Measurements from ENCODE around the gene PDCD2. TPM values are rescaled to one million over a fixed set of nuclear protein-coding genes. Genes with fewer than 3 reads are reported as not detected.

Gene PDCD2
- total and polyA plus RNA-seq, 9 donors: 44.2 to 59.4 (median 52.8) TPM

DNA sequence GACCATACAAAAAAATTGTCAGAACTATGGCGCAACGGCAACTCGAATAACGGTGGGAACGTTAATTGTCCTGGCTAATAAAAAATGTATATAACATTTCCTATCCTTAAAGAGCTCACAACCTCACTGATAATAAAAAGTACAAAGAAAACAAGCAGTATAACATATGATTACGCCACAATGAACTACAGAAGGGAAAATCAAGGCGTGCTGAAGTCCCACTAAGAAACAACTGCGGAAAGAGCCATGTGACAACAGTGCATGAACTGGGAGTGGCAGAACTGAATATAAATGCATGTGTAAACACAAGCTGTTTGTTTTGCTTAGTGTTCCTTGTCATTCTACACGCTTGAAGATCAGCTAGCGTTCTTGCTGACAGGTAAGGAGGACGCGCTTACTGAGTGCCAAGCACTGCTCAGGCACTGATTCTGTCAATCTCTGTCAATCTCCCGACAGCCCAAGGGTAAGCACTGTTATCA is 30.9 kb downstream of the PDCD2 start:
- peaks cover 9% of the 10 kb centered on the region for H3K4me1 ChIP-seq (ENCODE audit: control insufficient read depth, insufficient read depth, low read length)
- H3K9me3 ChIP-seq (replicated peaks; ENCODE audit: control insufficient read depth, low read depth, low read length): no peaks in the 10 kb centered on the region
- peak overlapping the region; percentile 89 for H3K27ac ChIP-seq (ENCODE audit: low read length)
- peak overlapping the region; percentile 94 for H3K4me3 ChIP-seq (ENCODE audit: low read length)
- whole genome bisulfite sequencing (ENCODE audit: insufficient coverage): 2% methylated on average over 6 of the region's 13 CpGs
- no peaks in the 10 kb centered on the region for H3K27me3 ChIP-seq (ENCODE audit: control insufficient read depth, insufficient read depth, low read length)
- peak; percentile 86 for DNase-seq
- peaks cover 4% of the 10 kb centered on the region for H3K36me3 ChIP-seq (ENCODE audit: control insufficient read depth, insufficient read depth, low read length)

- Histone ChIP-seq H3K4me3 (ENCODE audit: low read length) (peak within 1 kb of the TSS; percentile 94), H3K27ac (ENCODE audit: low read length) (peak within 1 kb of the TSS; percentile 89), H3K27me3 (ENCODE audit: control insufficient read depth, insufficient read depth, low read length) (no peaks in the 10 kb centered on the region), H3K4me1 (ENCODE audit: control insufficient read depth, insufficient read depth, low read length) (peaks cover 9% of the 10 kb centered on the region), H3K36me3 (ENCODE audit: control insufficient read depth, insufficient read depth, low read length) (peaks cover 2% of the 10 kb centered on the region), H3K9me3 (replicated peaks; ENCODE audit: control insufficient read depth, low read depth, low read length) (no peaks in the 10 kb centered on the region)
- WGBS (ENCODE audit: insufficient coverage): 1% methylated on average over 34 of the region's 41 CpGs
- peak; percentile 99 for DNase-seq
Measured at GRCh38 chr6:170552765-170553533, 31.5 kb downstream of the PDCD2 start, which contains the start of gene PSMB1. PSMB1 (minus strand) TSS chr6:170553307; CDS start chr6:170553242, 65 bp downstream.

- WGBS (ENCODE audit: insufficient coverage): no CpG with 5 or more reads among the region's 2 CpGs
- H3K27ac ChIP-seq (ENCODE audit: low read length): no peak overlapping the region
- no peak for DNase-seq
- no peaks in the 10 kb centered on the region for H3K9me3 ChIP-seq (replicated peaks; ENCODE audit: control insufficient read depth, low read depth, low read length)
- no peaks in the 10 kb centered on the region for H3K4me1 ChIP-seq (ENCODE audit: control insufficient read depth, insufficient read depth, low read length)
- peaks cover 50% of the 10 kb centered on the region for H3K36me3 ChIP-seq (ENCODE audit: control insufficient read depth, insufficient read depth, low read length)
- no peaks in the 10 kb centered on the region for H3K27me3 ChIP-seq (ENCODE audit: control insufficient read depth, insufficient read depth, low read length)
- H3K4me3 ChIP-seq (ENCODE audit: low read length): no peak overlapping the region
Measured at GRCh38 chr6:170545405-170545804, 39.0 kb downstream of the PDCD2 start.

- Histone ChIP-seq H3K4me3 (ENCODE audit: low read length) (no peak overlapping the region), H3K9me3 (replicated peaks; ENCODE audit: control insufficient read depth, low read depth, low read length) (no peaks in the 10 kb centered on the region), H3K36me3 (ENCODE audit: control insufficient read depth, insufficient read depth, low read length) (peaks cover 63% of the 10 kb centered on the region), H3K27me3 (ENCODE audit: control insufficient read depth, insufficient read depth, low read length) (no peaks in the 10 kb centered on the region), H3K27ac (ENCODE audit: low read length) (no peak overlapping the region), H3K4me1 (ENCODE audit: control insufficient read depth, insufficient read depth, low read length) (no peaks in the 10 kb centered on the region)
- no peak for DNase-seq
- WGBS (ENCODE audit: insufficient coverage): 100% methylated on average over 2 of the region's 10 CpGs
Measured at GRCh38 chr6:170542031-170542719, 42.3 kb downstream of the PDCD2 start.

- Histone ChIP-seq H3K4me1 (ENCODE audit: control insufficient read depth, insufficient read depth, low read length) (no peaks in the 10 kb centered on the region), H3K4me3 (ENCODE audit: low read length) (no peak overlapping the region), H3K27ac (ENCODE audit: low read length) (peak overlapping the region; percentile 26), H3K9me3 (replicated peaks; ENCODE audit: control insufficient read depth, low read depth, low read length) (no peaks in the 10 kb centered on the region), H3K27me3 (ENCODE audit: control insufficient read depth, insufficient read depth, low read length) (no peaks in the 10 kb centered on the region), H3K36me3 (ENCODE audit: control insufficient read depth, insufficient read depth, low read length) (peaks cover 62% of the 10 kb centered on the region)
- WGBS (ENCODE audit: insufficient coverage): 90% methylated on average over 2 of the region's 4 CpGs
- peak; percentile 15 for DNase-seq
Measured at GRCh38 chr6:170537329-170537728, 47.1 kb downstream of the PDCD2 start.

DNA sequence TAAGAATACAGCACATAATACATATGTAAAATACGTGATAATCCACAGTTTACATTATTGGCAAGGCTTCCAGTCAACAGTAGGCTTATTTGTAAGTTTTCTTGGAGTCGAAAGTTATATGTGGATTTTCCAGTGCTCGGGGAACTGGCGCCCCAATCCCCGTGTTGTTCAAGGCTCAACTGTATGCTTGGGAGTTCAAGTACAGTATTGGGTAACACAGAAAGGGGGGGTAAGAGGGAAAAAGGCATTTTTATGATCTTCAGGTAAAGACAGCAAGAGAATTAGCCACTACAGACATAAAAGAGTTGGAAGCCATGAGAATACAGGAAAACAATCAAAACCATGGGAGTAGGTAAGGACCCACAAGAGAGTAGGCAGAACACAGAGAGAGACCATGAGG is 47.8 kb downstream of the PDCD2 start:
- H3K36me3 ChIP-seq (ENCODE audit: control insufficient read depth, insufficient read depth, low read length): peaks cover 60% of the 10 kb centered on the region
- no peaks in the 10 kb centered on the region for H3K27me3 ChIP-seq (ENCODE audit: control insufficient read depth, insufficient read depth, low read length)
- no peak for DNase-seq
- H3K27ac ChIP-seq (ENCODE audit: low read length): no peak overlapping the region
- no peaks in the 10 kb centered on the region for H3K4me1 ChIP-seq (ENCODE audit: control insufficient read depth, insufficient read depth, low read length)
- H3K4me3 ChIP-seq (ENCODE audit: low read length): no peak overlapping the region
- no peaks in the 10 kb centered on the region for H3K9me3 ChIP-seq (replicated peaks; ENCODE audit: control insufficient read depth, low read depth, low read length)
- 94% methylated on average over 4 of the region's 5 CpGs for WGBS (ENCODE audit: insufficient coverage)

- no peaks in the 10 kb centered on the region for H3K9me3 ChIP-seq (replicated peaks; ENCODE audit: control insufficient read depth, low read depth, low read length)
- DNase-seq: no peak
- no peak overlapping the region for H3K4me3 ChIP-seq (ENCODE audit: low read length)
- no peaks in the 10 kb centered on the region for H3K4me1 ChIP-seq (ENCODE audit: control insufficient read depth, insufficient read depth, low read length)
- H3K27ac ChIP-seq (ENCODE audit: low read length): no peak overlapping the region
- no peaks in the 10 kb centered on the region for H3K27me3 ChIP-seq (ENCODE audit: control insufficient read depth, insufficient read depth, low read length)
- H3K36me3 ChIP-seq (ENCODE audit: control insufficient read depth, insufficient read depth, low read length): peaks cover 55% of the 10 kb centered on the region
- 81% methylated on average over 4 of the region's 5 CpGs for WGBS (ENCODE audit: insufficient coverage)
Measured at GRCh38 chr6:170535004-170535403, 49.4 kb downstream of the PDCD2 start.

DNA sequence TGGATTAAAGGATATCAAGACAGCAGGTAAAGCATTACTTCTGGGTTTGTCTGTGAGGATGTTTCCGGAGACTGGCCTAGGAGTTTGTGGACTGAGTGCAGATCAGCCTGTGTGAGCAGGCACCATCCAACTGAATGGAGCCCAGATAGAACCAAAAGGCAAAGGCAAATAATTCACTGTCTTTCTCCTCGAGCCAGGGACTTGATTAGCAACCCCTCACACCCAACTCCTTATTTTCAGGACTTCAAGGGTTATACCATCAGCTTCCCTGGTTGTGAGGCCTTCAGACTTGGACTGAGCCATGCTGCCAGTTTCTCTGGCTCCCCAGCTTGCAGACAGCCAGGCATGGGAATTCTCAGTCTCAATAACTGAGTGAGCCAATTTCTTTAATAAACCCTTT is 50.6 kb downstream of the PDCD2 start:
- Histone ChIP-seq H3K9me3 (replicated peaks; ENCODE audit: control insufficient read depth, low read depth, low read length) (no peaks in the 10 kb centered on the region), H3K36me3 (ENCODE audit: control insufficient read depth, insufficient read depth, low read length) (peaks cover 54% of the 10 kb centered on the region), H3K4me3 (ENCODE audit: low read length) (no peak overlapping the region), H3K4me1 (ENCODE audit: control insufficient read depth, insufficient read depth, low read length) (no peaks in the 10 kb centered on the region), H3K27me3 (ENCODE audit: control insufficient read depth, insufficient read depth, low read length) (no peaks in the 10 kb centered on the region), H3K27ac (ENCODE audit: low read length) (no peak overlapping the region)
- DNase-seq: no peak
- 79% methylated on average over 2 of the region's 2 CpGs for WGBS (ENCODE audit: insufficient coverage)

- Histone ChIP-seq H3K36me3 (ENCODE audit: control insufficient read depth, insufficient read depth, low read length) (peaks cover 46% of the 10 kb centered on the region), H3K9me3 (replicated peaks; ENCODE audit: control insufficient read depth, low read depth, low read length) (no peaks in the 10 kb centered on the region), H3K4me1 (ENCODE audit: control insufficient read depth, insufficient read depth, low read length) (no peaks in the 10 kb centered on the region), H3K27ac (ENCODE audit: low read length) (no peak overlapping the region), H3K27me3 (ENCODE audit: control insufficient read depth, insufficient read depth, low read length) (no peaks in the 10 kb centered on the region), H3K4me3 (ENCODE audit: low read length) (no peak overlapping the region)
- 100% methylated on average over 2 of the region's 7 CpGs for WGBS (ENCODE audit: insufficient coverage)
- DNase-seq: no peak
Measured at GRCh38 chr6:170532867-170533488, 51.5 kb downstream of the PDCD2 start.

- no peaks in the 10 kb centered on the region for H3K27me3 ChIP-seq (ENCODE audit: control insufficient read depth, insufficient read depth, low read length)
- peak; percentile 89 for DNase-seq
- H3K9me3 ChIP-seq (replicated peaks; ENCODE audit: control insufficient read depth, low read depth, low read length): no peaks in the 10 kb centered on the region
- H3K36me3 ChIP-seq (ENCODE audit: control insufficient read depth, insufficient read depth, low read length): peaks cover 19% of the 10 kb centered on the region
- H3K4me1 ChIP-seq (ENCODE audit: control insufficient read depth, insufficient read depth, low read length): peaks cover 2% of the 10 kb centered on the region
- H3K27ac ChIP-seq (ENCODE audit: low read length): no peak overlapping the region
- 77% methylated on average over 2 of the region's 5 CpGs for WGBS (ENCODE audit: insufficient coverage)
- no peak overlapping the region for H3K4me3 ChIP-seq (ENCODE audit: low read length)
Measured at GRCh38 chr6:170529839-170530469, 54.5 kb downstream of the PDCD2 start.
